GM12892 (cell line): ENCODE data around the gene FGF2.

Experiments used
- POLR2A ChIP-seq: IDR thresholded peaks from 2 replicates; pipeline ENCODE4 v1.6.1; 2011; ENCODE audit warnings: low read depth, low read length, control low read depth
- POLR2AphosphoS5 ChIP-seq: IDR thresholded peaks from 2 replicates; pipeline ENCODE4 v1.6.1; 2011; ENCODE audit warnings: low read depth, low read length, control low read depth
- TAF1 ChIP-seq: IDR thresholded peaks from 2 replicates; pipeline ENCODE4 v1.6.1; 2011; ENCODE audit warnings: low read depth, mild to moderate bottlenecking, control low read depth, low read length, borderline replicate concordance

- TF ChIP-seq POLR2AphosphoS5 (no peak), POLR2A (no peak), TAF1 (no peak)
Observed at GRCh38 chr4:122908223-122908622, 81.6 kb downstream of the FGF2 start.
